GM12875 (cell line): ENCODE measurements around the gene TNP2.
"Not testable (repeated sequence)": the region's sequence is repeated elsewhere in the genome, so short reads cannot be mapped to it uniquely, and the experiment has no call there.

ENCODE experiments used
- H3K4me3 ChIP-seq: one replicate; pipeline ENCODE4 v1.5.1; 2011; ENCODE audit warnings: low read depth, low read length, control low read depth
- CTCF ChIP-seq: IDR thresholded peaks from 2 replicates; pipeline ENCODE4 v1.5.1; 2011; ENCODE audit warnings: low read depth, mild to moderate bottlenecking, control low read depth, inconsistent platforms, low read length, moderate library complexity, borderline replicate concordance; ENCODE audit not compliant: insufficient read depth

TNP2 gene

GRCh38 chr16:11299865-11300559 is 30.9 kb upstream of the TNP2 start:
- no peak overlapping the region for H3K4me3 ChIP-seq
- no peak for TF ChIP-seq CTCF

- not testable (repeated sequence) for H3K4me3 ChIP-seq
These were observed 29.9 kb upstream of the TNP2 start for GRCh38 chr16:11298950-11299547.

- no peak for TF ChIP-seq CTCF
- H3K4me3 ChIP-seq = no peak overlapping the region
These were observed 29.2 kb upstream of the TNP2 start for GRCh38 chr16:11298143-11298900.

- no peak overlapping the region for H3K4me3 ChIP-seq
- no peak for TF ChIP-seq CTCF
These were observed 28.5 kb upstream of the TNP2 start for GRCh38 chr16:11297492-11298142.

DNA sequence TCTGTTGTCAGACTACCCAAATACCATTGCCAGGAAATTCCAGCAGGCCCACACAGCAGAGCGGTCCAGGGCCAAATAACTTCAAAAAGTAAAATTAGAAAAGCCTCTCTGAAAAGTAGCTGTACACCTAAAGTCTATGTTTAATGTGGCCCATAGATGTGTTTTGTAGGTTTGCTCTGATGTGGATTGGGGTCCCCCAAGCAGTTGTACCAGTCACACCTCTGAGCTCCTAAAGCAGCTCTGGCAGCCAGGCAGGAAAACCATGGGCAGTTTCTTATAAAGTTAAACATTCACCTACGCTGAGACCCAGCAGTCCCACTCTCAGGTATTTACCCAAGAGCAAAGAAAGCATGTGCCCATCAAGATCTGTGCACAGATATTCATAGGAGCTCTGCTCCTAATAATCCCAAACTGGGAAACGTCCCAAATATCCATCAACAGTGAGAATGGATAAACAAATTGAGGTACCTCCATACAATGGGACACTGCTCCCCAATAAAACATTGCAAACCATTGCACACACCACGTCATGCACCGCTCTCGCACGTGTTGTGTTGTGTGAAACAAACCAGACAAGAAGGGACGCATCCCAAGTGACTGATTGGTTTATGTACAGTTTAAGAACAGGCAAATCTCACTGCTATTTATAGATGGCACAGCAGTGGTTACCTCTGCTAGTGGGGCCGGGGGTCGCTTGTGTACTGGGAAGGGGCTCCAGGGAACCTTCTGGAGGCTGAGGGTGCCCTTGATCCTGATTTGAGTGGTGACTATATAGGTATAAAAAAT is 27.8 kb upstream of the TNP2 start:
- H3K4me3 ChIP-seq = no peak overlapping the region

DNA sequence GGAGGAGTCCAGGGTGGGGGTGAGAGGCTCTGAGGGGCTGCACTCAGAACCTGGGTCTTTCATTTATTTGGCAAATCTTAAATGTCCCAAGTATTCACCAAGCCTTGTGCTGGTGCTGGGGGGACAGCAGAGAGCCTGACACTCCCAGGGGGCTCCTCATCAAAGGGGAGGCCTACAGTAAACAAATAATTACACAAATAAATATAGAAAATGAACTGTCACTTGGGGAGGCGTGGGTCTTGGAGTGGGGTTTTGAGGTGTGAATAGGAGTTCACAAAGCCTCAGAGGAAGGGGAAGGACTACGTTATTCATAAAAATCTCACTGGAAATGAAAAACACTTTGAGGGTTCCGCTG is 27.2 kb upstream of the TNP2 start:
- TF ChIP-seq CTCF = no peak
- H3K4me3 ChIP-seq = no peak overlapping the region

More for the DNA sequence above, 27.8 kb upstream of the TNP2 start:
- TF ChIP-seq CTCF = no peak

DNA sequence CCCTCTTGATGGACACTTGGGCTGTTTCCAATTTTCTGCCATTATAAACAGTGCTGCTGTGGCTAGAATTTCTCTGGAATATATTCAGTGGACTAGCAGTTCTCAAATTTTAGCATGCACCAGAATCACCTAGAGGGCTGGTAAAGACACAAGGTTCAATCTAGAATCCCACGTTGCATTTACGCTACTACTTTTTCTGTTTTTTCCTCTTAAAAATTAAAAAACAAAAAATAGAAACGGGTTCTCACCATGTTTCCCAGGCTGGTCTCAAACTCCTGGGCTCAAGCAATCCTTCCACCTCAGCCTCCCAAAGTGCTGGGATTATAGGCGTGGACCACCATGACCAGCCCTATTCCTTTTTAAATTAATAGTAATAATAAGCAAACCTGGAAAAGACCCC is 26.5 kb upstream of the TNP2 start:
- no peak for TF ChIP-seq CTCF
- H3K4me3 ChIP-seq = no peak overlapping the region
